ENCODE results near the gene ADGRB2.

The ADGRB2 gene

GRCh38 chr1:31758823-31759222 is 5.3 kb downstream of the ADGRB2 start:
- peaks cover 4% of the 10 kb centered on the region for H3K4me1 ChIP-seq (ENCODE audit: control insufficient read depth, low read depth, low read length)
- H3K4ac ChIP-seq (ENCODE audit: low read depth, low read length) = no peak overlapping the region
- H3K36me3 ChIP-seq (ENCODE audit: control insufficient read depth, insufficient read depth, low read length) = no peaks in the 10 kb centered on the region
- H4K8ac ChIP-seq (ENCODE audit: low read depth, low read length) = no peak overlapping the region
- H3K79me2 ChIP-seq (ENCODE audit: control insufficient read depth, insufficient read depth, low read length) = peaks cover 1% of the 10 kb centered on the region
- H2BK15ac ChIP-seq (replicated peaks; ENCODE audit: low read depth) = no peak overlapping the region
- H3K56ac ChIP-seq (ENCODE audit: low read length) = peak overlapping the region; percentile 45
- H3K27me3 ChIP-seq (ENCODE audit: insufficient read depth, low read length, poor library complexity) = no peaks in the 10 kb centered on the region
- peak overlapping the region; percentile 3 for H3K9ac ChIP-seq (ENCODE audit: low read length)
- no peak for DNase-seq
- H3K27ac ChIP-seq (ENCODE audit: low read depth, low read length) = no peak overlapping the region
- H3K4me3 ChIP-seq (ENCODE audit: low read length) = no peak overlapping the region
- H2BK5ac ChIP-seq (ENCODE audit: low read length) = no peak overlapping the region
- H3K18ac ChIP-seq (ENCODE audit: low read length) = no peak overlapping the region
- H2BK120ac ChIP-seq (ENCODE audit: low read depth, low read length) = no peak overlapping the region
- H4K5ac ChIP-seq (ENCODE audit: low read length) = no peak overlapping the region
- H3K4me2 ChIP-seq (ENCODE audit: low read length) = no peak overlapping the region
- no CpG with 5 or more reads among the region's 7 CpGs for WGBS (ENCODE audit: extremely low coverage, insufficient coverage, low lambda C conversion rate)
- H3K79me1 ChIP-seq (ENCODE audit: low read length) = peaks cover 2% of the 10 kb centered on the region
- H2AK5ac ChIP-seq (ENCODE audit: low read length) = peak overlapping the region; percentile 37
- H3K23ac ChIP-seq (ENCODE audit: low read length) = no peak overlapping the region

- Histone ChIP-seq H2BK120ac (ENCODE audit: low read depth, low read length) (no peak overlapping the region), H3K79me1 (ENCODE audit: low read length) (peaks cover 2% of the 10 kb centered on the region), H2BK5ac (ENCODE audit: low read length) (no peak overlapping the region), H3K4me1 (ENCODE audit: control insufficient read depth, low read depth, low read length) (peaks cover 4% of the 10 kb centered on the region), H3K18ac (ENCODE audit: low read length) (no peak overlapping the region), H3K4ac (ENCODE audit: low read depth, low read length) (no peak overlapping the region), H3K56ac (ENCODE audit: low read length) (no peak overlapping the region), H3K4me3 (ENCODE audit: low read length) (no peak overlapping the region), H3K23ac (ENCODE audit: low read length) (no peak overlapping the region), H4K8ac (ENCODE audit: low read depth, low read length) (no peak overlapping the region), H2BK15ac (replicated peaks; ENCODE audit: low read depth) (no peak overlapping the region), H3K27me3 (ENCODE audit: insufficient read depth, low read length, poor library complexity) (no peaks in the 10 kb centered on the region), H3K27ac (ENCODE audit: low read depth, low read length) (no peak overlapping the region), H3K36me3 (ENCODE audit: control insufficient read depth, insufficient read depth, low read length) (no peaks in the 10 kb centered on the region), H3K4me2 (ENCODE audit: low read length) (no peak overlapping the region), H4K5ac (ENCODE audit: low read length) (no peak overlapping the region), H2AK5ac (ENCODE audit: low read length) (no peak overlapping the region), H3K9ac (ENCODE audit: low read length) (no peak overlapping the region), H3K79me2 (ENCODE audit: control insufficient read depth, insufficient read depth, low read length) (peaks cover 1% of the 10 kb centered on the region)
- no peak for DNase-seq
- no CpG with 5 or more reads among the region's 6 CpGs for WGBS (ENCODE audit: extremely low coverage, insufficient coverage, low lambda C conversion rate)
Measured at GRCh38 chr1:31757989-31758388, 6.2 kb downstream of the ADGRB2 start.

GRCh38 chr1:31757204-31757679 is 6.9 kb downstream of the ADGRB2 start:
- Histone ChIP-seq H3K27me3 (ENCODE audit: insufficient read depth, low read length, poor library complexity) (no peaks in the 10 kb centered on the region), H2AK5ac (ENCODE audit: low read length) (no peak overlapping the region), H3K4me2 (ENCODE audit: low read length) (no peak overlapping the region), H3K4me3 (ENCODE audit: low read length) (no peak overlapping the region), H2BK120ac (ENCODE audit: low read depth, low read length) (no peak overlapping the region), H4K8ac (ENCODE audit: low read depth, low read length) (no peak overlapping the region), H3K56ac (ENCODE audit: low read length) (no peak overlapping the region), H3K23ac (ENCODE audit: low read length) (no peak overlapping the region), H2BK5ac (ENCODE audit: low read length) (no peak overlapping the region), H3K9ac (ENCODE audit: low read length) (no peak overlapping the region), H3K79me1 (ENCODE audit: low read length) (peaks cover 2% of the 10 kb centered on the region), H2BK15ac (replicated peaks; ENCODE audit: low read depth) (no peak overlapping the region), H4K5ac (ENCODE audit: low read length) (no peak overlapping the region), H3K4me1 (ENCODE audit: control insufficient read depth, low read depth, low read length) (peaks cover 6% of the 10 kb centered on the region), H3K27ac (ENCODE audit: low read depth, low read length) (no peak overlapping the region), H3K36me3 (ENCODE audit: control insufficient read depth, insufficient read depth, low read length) (no peaks in the 10 kb centered on the region), H3K4ac (ENCODE audit: low read depth, low read length) (no peak overlapping the region), H3K18ac (ENCODE audit: low read length) (no peak overlapping the region), H3K79me2 (ENCODE audit: control insufficient read depth, insufficient read depth, low read length) (peaks cover 1% of the 10 kb centered on the region)
- WGBS (ENCODE audit: extremely low coverage, insufficient coverage, low lambda C conversion rate) = no CpG with 5 or more reads among the region's 8 CpGs
- DNase-seq = no peak

- Histone ChIP-seq H3K56ac (ENCODE audit: low read length) (no peak overlapping the region), H3K18ac (ENCODE audit: low read length) (no peak overlapping the region), H3K4me2 (ENCODE audit: low read length) (no peak overlapping the region), H3K27me3 (ENCODE audit: insufficient read depth, low read length, poor library complexity) (no peaks in the 10 kb centered on the region), H3K27ac (ENCODE audit: low read depth, low read length) (no peak overlapping the region), H2BK5ac (ENCODE audit: low read length) (no peak overlapping the region), H3K79me2 (ENCODE audit: control insufficient read depth, insufficient read depth, low read length) (peaks cover 1% of the 10 kb centered on the region), H3K23ac (ENCODE audit: low read length) (no peak overlapping the region), H4K8ac (ENCODE audit: low read depth, low read length) (no peak overlapping the region), H3K36me3 (ENCODE audit: control insufficient read depth, insufficient read depth, low read length) (no peaks in the 10 kb centered on the region), H3K4me3 (ENCODE audit: low read length) (no peak overlapping the region), H3K79me1 (ENCODE audit: low read length) (peaks cover 2% of the 10 kb centered on the region), H3K9ac (ENCODE audit: low read length) (no peak overlapping the region), H2BK120ac (ENCODE audit: low read depth, low read length) (no peak overlapping the region), H3K4ac (ENCODE audit: low read depth, low read length) (no peak overlapping the region), H4K5ac (ENCODE audit: low read length) (no peak overlapping the region), H2AK5ac (ENCODE audit: low read length) (no peak overlapping the region), H3K4me1 (ENCODE audit: control insufficient read depth, low read depth, low read length) (peaks cover 11% of the 10 kb centered on the region), H2BK15ac (replicated peaks; ENCODE audit: low read depth) (no peak overlapping the region)
- DNase-seq = no peak
- WGBS (ENCODE audit: extremely low coverage, insufficient coverage, low lambda C conversion rate) = no CpG with 5 or more reads among the region's 13 CpGs
Measured at GRCh38 chr1:31756578-31756977, 7.6 kb downstream of the ADGRB2 start.

- peaks cover 11% of the 10 kb centered on the region for H3K4me1 ChIP-seq (ENCODE audit: control insufficient read depth, low read depth, low read length)
- DNase-seq = no peak
- no peaks in the 10 kb centered on the region for H3K27me3 ChIP-seq (ENCODE audit: insufficient read depth, low read length, poor library complexity)
- H3K56ac ChIP-seq (ENCODE audit: low read length) = no peak overlapping the region
- H3K4me3 ChIP-seq (ENCODE audit: low read length) = no peak overlapping the region
- H3K27ac ChIP-seq (ENCODE audit: low read depth, low read length) = no peak overlapping the region
- WGBS (ENCODE audit: extremely low coverage, insufficient coverage, low lambda C conversion rate) = no CpG with 5 or more reads among the region's 30 CpGs
- H3K36me3 ChIP-seq (ENCODE audit: control insufficient read depth, insufficient read depth, low read length) = no peaks in the 10 kb centered on the region
- H2AK5ac ChIP-seq (ENCODE audit: low read length) = no peak overlapping the region
- H3K18ac ChIP-seq (ENCODE audit: low read length) = no peak overlapping the region
- no peak overlapping the region for H4K8ac ChIP-seq (ENCODE audit: low read depth, low read length)
- H3K4ac ChIP-seq (ENCODE audit: low read depth, low read length) = no peak overlapping the region
- H3K23ac ChIP-seq (ENCODE audit: low read length) = no peak overlapping the region
- no peak overlapping the region for H2BK120ac ChIP-seq (ENCODE audit: low read depth, low read length)
- peaks cover 1% of the 10 kb centered on the region for H3K79me2 ChIP-seq (ENCODE audit: control insufficient read depth, insufficient read depth, low read length)
- peaks cover 2% of the 10 kb centered on the region for H3K79me1 ChIP-seq (ENCODE audit: low read length)
- H2BK15ac ChIP-seq (replicated peaks; ENCODE audit: low read depth) = no peak overlapping the region
- no peak overlapping the region for H3K9ac ChIP-seq (ENCODE audit: low read length)
- no peak overlapping the region for H3K4me2 ChIP-seq (ENCODE audit: low read length)
- no peak overlapping the region for H2BK5ac ChIP-seq (ENCODE audit: low read length)
- no peak overlapping the region for H4K5ac ChIP-seq (ENCODE audit: low read length)
Measured at GRCh38 chr1:31755850-31756492, 8.2 kb downstream of the ADGRB2 start.

GRCh38 chr1:31755197-31755611 is 8.9 kb downstream of the ADGRB2 start:
- DNase-seq = peak; percentile 52
- no peak overlapping the region for H4K8ac ChIP-seq (ENCODE audit: low read depth, low read length)
- H3K27ac ChIP-seq (ENCODE audit: low read depth, low read length) = no peak overlapping the region
- no peak overlapping the region for H3K23ac ChIP-seq (ENCODE audit: low read length)
- no peak overlapping the region for H3K4me3 ChIP-seq (ENCODE audit: low read length)
- peaks cover 2% of the 10 kb centered on the region for H3K79me1 ChIP-seq (ENCODE audit: low read length)
- H2AK5ac ChIP-seq (ENCODE audit: low read length) = no peak overlapping the region
- H3K27me3 ChIP-seq (ENCODE audit: insufficient read depth, low read length, poor library complexity) = no peaks in the 10 kb centered on the region
- no CpG with 5 or more reads among the region's 9 CpGs for WGBS (ENCODE audit: extremely low coverage, insufficient coverage, low lambda C conversion rate)
- H3K56ac ChIP-seq (ENCODE audit: low read length) = no peak overlapping the region
- H3K9ac ChIP-seq (ENCODE audit: low read length) = no peak overlapping the region
- H2BK120ac ChIP-seq (ENCODE audit: low read depth, low read length) = no peak overlapping the region
- H3K4me1 ChIP-seq (ENCODE audit: control insufficient read depth, low read depth, low read length) = peaks cover 11% of the 10 kb centered on the region
- peaks cover 1% of the 10 kb centered on the region for H3K79me2 ChIP-seq (ENCODE audit: control insufficient read depth, insufficient read depth, low read length)
- no peak overlapping the region for H3K18ac ChIP-seq (ENCODE audit: low read length)
- no peak overlapping the region for H2BK15ac ChIP-seq (replicated peaks; ENCODE audit: low read depth)
- H3K36me3 ChIP-seq (ENCODE audit: control insufficient read depth, insufficient read depth, low read length) = no peaks in the 10 kb centered on the region
- H4K5ac ChIP-seq (ENCODE audit: low read length) = no peak overlapping the region
- H2BK5ac ChIP-seq (ENCODE audit: low read length) = no peak overlapping the region
- no peak overlapping the region for H3K4ac ChIP-seq (ENCODE audit: low read depth, low read length)
- H3K4me2 ChIP-seq (ENCODE audit: low read length) = no peak overlapping the region

Data from mesendoderm (in vitro differentiated cells).